OCI-LY7 (cell line): ENCODE measurements around the gene OGFR.

ENCODE experiments used
- CTCF ChIP-seq: fragments of 200-600 bp; sonication (generic); conservative IDR thresholded peaks from 2 replicates; pipeline ENCODE4 v1.5.1; 2014; ENCODE audit warnings: mild to moderate bottlenecking, antibody characterized with exemption, low read length, moderate library complexity, mixed read lengths
- EZH2phosphoT487 ChIP-seq: fragments of 200-600 bp; sonication (generic); IDR thresholded peaks from 2 replicates; pipeline ENCODE4 v1.6.1; 2018; ENCODE audit warnings: low read depth, borderline replicate concordance, mild to moderate bottlenecking, mixed run types, antibody characterized with exemption, low read length, moderate library complexity, mixed read lengths

- TF ChIP-seq CTCF (no peak), EZH2phosphoT487 (no peak)
Measured at GRCh38 chr20:62764156-62764935, 40.3 kb upstream of the OGFR start.
